HepG2 (cell line): ENCODE results near the gene OPRM1. TPM values are rescaled to one million over a fixed set of nuclear protein-coding genes. Genes with fewer than 3 reads are reported as not detected.

Experiments
- ATAC-seq: fragments of 200-7000 bp; cut with Tn5 transposase; 3 replicates; pipeline ENCODE4 v1.9.1; 2020; ENCODE audit warnings: mild to moderate bottlenecking, moderate library complexity
- BruUV-seq: library from RNA; stranded (reverse); fragments of 400-500 nt; replicated peaks from 2 replicates; lab custom pipeline; 2021; lab: Mats Ljungman, UMichigan
- CTCF ChIA-PET: fragments of 300-600 bp; formaldehyde crosslinking; extraction: SDS; loops from one replicate; lab custom pipeline; 2021; ENCODE audit warnings: low total read pairs, inconsistent platforms, low intra/inter-chr PET ratio; lab: Yijun Ruan, JAX
- POLR2A ChIA-PET: fragments of 350-600 bp; sonication (Branson Sonifier 250); formaldehyde crosslinking; loops from one replicate; lab custom pipeline; 2020; ENCODE audit warnings: antibody characterized with exemption, inconsistent platforms; lab: Yijun Ruan, JAX
- DNase-seq: peaks from one replicate; pipeline ENCODE4 v3.0.0-alpha.2; 2015; ENCODE audit warnings: low spot score
- FAIRE-seq: peaks from 3 replicates; lab custom pipeline; 2011; peaks lifted over from hg19 to GRCh38; lab: Jason Lieb, UNC
- H2AFZ ChIP-seq: one replicate; pipeline ENCODE4 v1.6.1; 2011; ENCODE audit warnings: low read length, inconsistent platforms
- H3K27ac ChIP-seq: fragments of 300-600 bp; 3 replicates; pipeline ENCODE4 v1.8.0; 2011; ENCODE audit warnings: mixed run types, mild to moderate bottlenecking, mixed read lengths, low read length, inconsistent platforms; ENCODE audit not compliant: insufficient read depth; ENCODE audit errors: extremely low read length
- H3K27me3 ChIP-seq, 2 experiments: fragments of 200-600 bp in 1 of 2; 2 replicates in 1 of 2; 3 replicates in 1 of 2; pipeline versions ENCODE4 v1.6.0 to v1.8.0; 2011; ENCODE audit warnings: low read length in 2 of 2, mild to moderate bottlenecking in 2 of 2, moderate library complexity in 2 of 2, inconsistent platforms in 1 of 2; ENCODE audit not compliant: insufficient read depth in 2 of 2, control insufficient read depth in 1 of 2
- H3K36me3 ChIP-seq, 2 experiments: fragments of 200-600 bp in 1 of 2; replicated peaks in 1 of 2; 2 replicates in 1 of 2; 3 replicates in 1 of 2; pipeline versions ENCODE4 v1.5.1 to v1.8.0; 2011; ENCODE audit warnings: low read length in 2 of 2, inconsistent platforms in 1 of 2; ENCODE audit not compliant: insufficient read depth in 2 of 2, control insufficient read depth in 1 of 2
- H3K4me1 ChIP-seq: 2 replicates; pipeline ENCODE4 v1.5.1; 2012; ENCODE audit warnings: low read length, inconsistent platforms; ENCODE audit not compliant: insufficient read depth
- H3K4me2 ChIP-seq: 2 replicates; pipeline ENCODE4 v1.6.0; 2011; ENCODE audit warnings: low read depth, low read length, inconsistent platforms
- H3K4me3 ChIP-seq, 3 experiments: fragments of 200-600 bp in 1 of 3; sonication (generic), shearing (Covaris generic) in 1 of 3; replicated peaks in 1 of 3; 2 replicates each; pipeline ENCODE4 v1.5.1; 2011 to 2016; ENCODE audit warnings: low read length in 3 of 3, inconsistent platforms in 2 of 3, low read depth in 2 of 3, mild to moderate bottlenecking in 2 of 3, control low read depth in 1 of 3, mixed read lengths in 1 of 3; ENCODE audit not compliant: insufficient read depth in 1 of 3
- H3K79me2 ChIP-seq: one replicate; pipeline ENCODE4 v1.6.1; 2011; ENCODE audit warnings: low read length, inconsistent platforms; ENCODE audit not compliant: insufficient read depth
- H3K9ac ChIP-seq: 2 replicates; pipeline ENCODE4 v1.6.0; 2011; ENCODE audit warnings: mild to moderate bottlenecking, low read depth, low read length, inconsistent platforms; ENCODE audit not compliant: insufficient read depth
- H3K9me3 ChIP-seq: 2 replicates; pipeline ENCODE4 v1.5.1; 2012; ENCODE audit warnings: mild to moderate bottlenecking, low read length
- H4K20me1 ChIP-seq: 2 replicates; pipeline ENCODE4 v1.6.0; 2011; ENCODE audit warnings: inconsistent platforms, mild to moderate bottlenecking, low read length, moderate library complexity; ENCODE audit not compliant: insufficient read depth
- DMAP1 ChIP-seq: IDR thresholded peaks from 2 replicates; pipeline ENCODE4 v1.6.1; 2016
- ETV6 ChIP-seq: sonication (generic); formaldehyde crosslinking; conservative IDR thresholded peaks from 2 replicates; pipeline ENCODE4 v1.4.0; 2020; ENCODE audit warnings: missing genetic modification reagents
- IKZF5 ChIP-seq: IDR thresholded peaks from 2 replicates; pipeline ENCODE4 v1.6.1; 2018; ENCODE audit warnings: missing genetic modification reagents, mild to moderate bottlenecking, missing compliant biosample characterization
- KLF11 ChIP-seq: IDR thresholded peaks from 2 replicates; pipeline ENCODE4 v1.6.1; 2016; ENCODE audit warnings: missing compliant biosample characterization
- NR1H2 ChIP-seq: sonication (generic); formaldehyde crosslinking; IDR thresholded peaks from 2 replicates; pipeline ENCODE4 v1.8.1; 2022; ENCODE audit warnings: low read depth, missing genetic modification reagents, borderline replicate concordance
- RAD51 ChIP-seq: fragments of 450-650 bp; IDR thresholded peaks from 2 replicates; pipeline ENCODE4 v1.6.1; 2016; ENCODE audit warnings: borderline replicate concordance
- RBFOX2 ChIP-seq: fragments of 200-400 bp; formaldehyde crosslinking; IDR thresholded peaks from 2 replicates; pipeline ENCODE4 v1.6.1; 2017; ENCODE audit warnings: low read depth, mild to moderate bottlenecking, low read length
- RFXAP ChIP-seq: sonication (generic); formaldehyde crosslinking; IDR thresholded peaks from 2 replicates; pipeline ENCODE4 v1.4.0; 2020; ENCODE audit warnings: missing genetic modification reagents, borderline replicate concordance
- RORA ChIP-seq: sonication (generic); formaldehyde crosslinking; IDR thresholded peaks from 2 replicates; pipeline ENCODE4 v1.5.0; 2020; ENCODE audit warnings: mild to moderate bottlenecking, missing genetic modification reagents, moderate library complexity
- UBTF ChIP-seq: sonication (generic); formaldehyde crosslinking; IDR thresholded peaks from 2 replicates; pipeline ENCODE4 v1.4.0; 2020; ENCODE audit warnings: mild to moderate bottlenecking, missing genetic modification reagents
- WIZ ChIP-seq: sonication (generic); formaldehyde crosslinking; IDR thresholded peaks from 2 replicates; pipeline ENCODE4 v1.5.1; 2020; ENCODE audit warnings: mild to moderate bottlenecking, missing genetic modification reagents
- ZFP37 ChIP-seq: sonication (generic); formaldehyde crosslinking; IDR thresholded peaks from 2 replicates; pipeline ENCODE4 v1.4.0; 2020; ENCODE audit warnings: missing genetic modification reagents, borderline replicate concordance
- ZKSCAN8 ChIP-seq: IDR thresholded peaks from 2 replicates; pipeline ENCODE4 v1.6.1; 2016; ENCODE audit warnings: borderline replicate concordance, missing genetic modification reagents, missing compliant biosample characterization
- ZNF124 ChIP-seq: sonication (generic); formaldehyde crosslinking; IDR thresholded peaks from 2 replicates; pipeline ENCODE4 v1.4.0; 2020; ENCODE audit warnings: missing genetic modification reagents
- ZNF33A ChIP-seq: sonication (generic); formaldehyde crosslinking; IDR thresholded peaks from 2 replicates; pipeline ENCODE4 v1.5.1; 2020; ENCODE audit warnings: missing genetic modification reagents, mild to moderate bottlenecking, moderate library complexity, borderline replicate concordance
- ZNF503 ChIP-seq: sonication (generic); formaldehyde crosslinking; IDR thresholded peaks from 2 replicates; pipeline ENCODE4 v1.4.0; 2020; ENCODE audit warnings: missing genetic modification reagents
- ZNF644 ChIP-seq: IDR thresholded peaks from 2 replicates; pipeline ENCODE4 v1.6.1; 2016; ENCODE audit warnings: low read depth
- ZNF878 ChIP-seq: sonication (generic); formaldehyde crosslinking; IDR thresholded peaks from 2 replicates; pipeline ENCODE4 v1.8.1; 2023; ENCODE audit warnings: mild to moderate bottlenecking, missing genetic modification reagents, moderate library complexity
- WGBS: methylation state at CpG from one replicate; pipeline ENCODE4 v1.1.6; 2017; ENCODE audit warnings: low lambda C conversion rate; 5-methylcytosine and 5-hydroxymethylcytosine counted together
- in situ Hi-C: cut with HindIII; loops from 2 replicates; pipeline ENCODE4 v1.10.0; 2017; ENCODE audit warnings: low pct_unique_long_range_greater_than_20kb; ENCODE audit not compliant: extremely low pct_ligation_motif_present
- intact Hi-C: fragments of 100-400 bp; cut with micrococcal nuclease; formaldehyde crosslinking; loops from one replicate; pipeline ENCODE4 v1.10.0; 2022; ENCODE audit not compliant: unreplicated experiment
- polyA plus RNA-seq, 8 experiments: library from polyadenylated mRNA; depleted of rRNA in 3 of 8; stranded (reverse) in 7 of 8; unstranded in 1 of 8; fragments of >200 nt; fragmentation: Illumina TruSeq in 4 of 8; extraction: Trizol in 4 of 8; gene quantifications; 2 replicates each; pipeline versions ENCODE4 v1.2.1 to v1.2.3, GENCODE V29; 2011 to 2016; ENCODE audit warnings: low read depth in 4 of 8, missing spikeins in 1 of 8, mixed read lengths in 1 of 8; ENCODE audit not compliant: insufficient read depth in 1 of 8
- total RNA-seq, 5 experiments: library from RNA; depleted of rRNA; stranded (reverse); fragments of >200 nt; fragmentation: Illumina TruSeq; extraction: Trizol; gene quantifications; 2 replicates each; pipeline ENCODE4 v1.2.3, GENCODE V29; 2016; ENCODE audit warnings: low read depth in 1 of 5

OPRM1 gene
- total and polyA plus RNA-seq, 2 of the 13 experiments (the other 11 are each of a cell fraction or from before 2014, with no cell fraction given): not detected

- H3K4me3 ChIP-seq: no peak overlapping the region
- H3K27ac ChIP-seq: no peak overlapping the region
- POLR2A ChIA-PET: no interaction called here
- no peak overlapping the region for H3K9ac ChIP-seq
- CTCF ChIA-PET: no interaction called here
- H3K9me3 ChIP-seq: no peaks in the 10 kb centered on the region
- no peaks in the 10 kb centered on the region for H3K4me1 ChIP-seq
- in situ Hi-C loops: no loop called here
- H2AFZ ChIP-seq: no peak overlapping the region
- BruUV-seq: no TSS peak
- ATAC-seq (no peak), FAIRE-seq (no peak), DNase-seq (no peak)
- no peak overlapping the region for H3K4me2 ChIP-seq
- no peaks in the 10 kb centered on the region for H4K20me1 ChIP-seq
- intact Hi-C loops: no loop called here
- no peaks in the 10 kb centered on the region for H3K36me3 ChIP-seq
- peaks cover 0 to 4% of the 10 kb centered on the region in 2 experiments; a peak in 2 of 5 replicates for H3K27me3 ChIP-seq
- 2% methylated on average over 3 of the region's 3 CpGs for WGBS
- TF ChIP-seq ZFP37 (CRISPR knock-in tag) (no peak), IKZF5 (CRISPR knock-in tag) (no peak), NR1H2 (CRISPR knock-in tag) (no peak), ZNF644 (CRISPR knock-in tag) (no peak), RAD51 (no peak), UBTF (CRISPR knock-in tag) (no peak), ZNF878 (CRISPR knock-in tag) (no peak), ZNF33A (CRISPR knock-in tag) (no peak), ETV6 (CRISPR knock-in tag) (no peak), KLF11 (no peak), ZNF503 (CRISPR knock-in tag) (no peak), RBFOX2 (no peak), DMAP1 (CRISPR knock-in tag) (no peak), RORA (CRISPR knock-in tag) (no peak), RFXAP (no peak), WIZ (CRISPR knock-in tag) (no peak), ZKSCAN8 (CRISPR knock-in tag) (no peak), ZNF124 (no peak)
- no peaks in the 10 kb centered on the region for H3K79me2 ChIP-seq
These were observed 47.5 kb downstream of the OPRM1 start for GRCh38 chr6:154086510-154086909.
